ENCODE measurements around the gene FRMD4A. TPM values are rescaled to one million over a fixed set of nuclear protein-coding genes. Genes with fewer than 3 reads are reported as not detected.

FRMD4A gene
- total RNA-seq, 1 donor from 2014 or later: 0.64 TPM

DNA sequence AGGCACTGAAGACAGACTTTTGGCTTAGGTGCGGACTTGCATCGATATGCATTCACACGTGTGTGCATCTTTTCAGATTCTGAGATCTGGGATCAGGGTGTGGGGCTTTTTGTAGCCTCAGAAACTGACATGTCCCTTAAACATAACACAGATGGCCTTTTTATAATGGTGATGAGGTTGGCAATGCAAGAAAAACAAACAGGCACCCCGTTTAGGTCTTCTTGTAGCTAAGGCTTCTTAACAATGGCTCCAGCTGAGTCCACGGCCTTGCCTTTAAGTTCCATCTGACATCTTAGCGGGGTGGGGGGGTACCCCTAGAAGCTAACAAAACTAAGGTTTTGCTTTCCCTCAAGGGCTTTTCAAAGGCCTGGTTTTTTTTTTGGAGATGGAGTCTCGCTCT is 597.7 kb downstream of the FRMD4A start:
- TF ChIP-seq, protein P1, sequence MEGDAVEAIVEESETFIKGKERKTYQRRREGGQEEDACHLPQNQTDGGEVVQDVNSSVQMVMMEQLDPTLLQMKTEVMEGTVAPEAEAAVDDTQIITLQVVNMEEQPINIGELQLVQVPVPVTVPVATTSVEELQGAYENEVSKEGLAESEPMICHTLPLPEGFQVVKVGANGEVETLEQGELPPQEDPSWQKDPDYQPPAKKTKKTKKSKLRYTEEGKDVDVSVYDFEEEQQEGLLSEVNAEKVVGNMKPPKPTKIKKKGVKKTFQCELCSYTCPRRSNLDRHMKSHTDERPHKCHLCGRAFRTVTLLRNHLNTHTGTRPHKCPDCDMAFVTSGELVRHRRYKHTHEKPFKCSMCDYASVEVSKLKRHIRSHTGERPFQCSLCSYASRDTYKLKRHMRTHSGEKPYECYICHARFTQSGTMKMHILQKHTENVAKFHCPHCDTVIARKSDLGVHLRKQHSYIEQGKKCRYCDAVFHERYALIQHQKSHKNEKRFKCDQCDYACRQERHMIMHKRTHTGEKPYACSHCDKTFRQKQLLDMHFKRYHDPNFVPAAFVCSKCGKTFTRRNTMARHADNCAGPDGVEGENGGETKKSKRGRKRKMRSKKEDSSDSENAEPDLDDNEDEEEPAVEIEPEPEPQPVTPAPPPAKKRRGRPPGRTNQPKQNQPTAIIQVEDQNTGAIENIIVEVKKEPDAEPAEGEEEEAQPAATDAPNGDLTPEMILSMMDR (IDR thresholded peaks at IDR 0.05): no peak
- H3K36me3 Mint-ChIP-seq (ENCODE audit: low read depth): no peaks in the 10 kb centered on the region
- no peaks in the 10 kb centered on the region for H3K9me3 Mint-ChIP-seq
- POLR2A ChIA-PET: no interaction called here
- CTCF ChIA-PET: no interaction called here
- no peaks in the 10 kb centered on the region for H3K4me1 Mint-ChIP-seq
- no peak overlapping the region for H3K4me3 Mint-ChIP-seq
- no peak for DNase-seq
- H3K27me3 Mint-ChIP-seq: no peaks in the 10 kb centered on the region
- H3K27ac Mint-ChIP-seq: no peak overlapping the region
- intact Hi-C loops (cut with micrococcal nuclease): no loop called here
- ATAC-seq (ENCODE audit: low read depth): no peak

DNA sequence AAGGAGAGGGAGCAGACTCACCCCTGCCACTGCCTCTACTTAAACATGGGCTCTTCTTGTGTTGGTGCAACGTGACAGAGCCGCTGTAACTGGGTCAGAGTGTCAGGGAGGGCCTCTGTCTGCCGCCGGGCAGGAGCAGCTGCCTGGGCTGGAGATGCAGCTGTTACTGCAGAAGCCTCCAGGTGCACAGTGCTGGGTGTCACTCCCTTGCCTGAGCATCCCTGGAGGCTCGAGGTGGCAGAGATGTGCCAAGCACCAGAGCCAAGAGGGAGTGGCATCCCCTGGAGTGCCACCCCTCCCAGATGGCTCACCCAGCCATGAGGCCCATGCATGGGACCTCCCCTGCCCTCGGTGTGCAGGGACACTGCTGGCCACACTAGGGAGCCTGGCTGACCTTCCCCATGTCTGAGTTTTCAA is 598.3 kb downstream of the FRMD4A start:
- H3K4me3 Mint-ChIP-seq: no peak overlapping the region
- H3K9me3 Mint-ChIP-seq: no peaks in the 10 kb centered on the region
- H3K36me3 Mint-ChIP-seq (ENCODE audit: low read depth): no peaks in the 10 kb centered on the region
- H3K27ac Mint-ChIP-seq: no peak overlapping the region
- TF ChIP-seq, protein P1 (IDR thresholded peaks at IDR 0.05): no peak
- no peaks in the 10 kb centered on the region for H3K4me1 Mint-ChIP-seq
- DNase-seq (no peak), ATAC-seq (ENCODE audit: low read depth) (no peak)
- intact Hi-C loops (cut with micrococcal nuclease): no loop called here
- H3K27me3 Mint-ChIP-seq: no peaks in the 10 kb centered on the region
- ChIA-PET POLR2A (no interaction called here), CTCF (no interaction called here)

DNA sequence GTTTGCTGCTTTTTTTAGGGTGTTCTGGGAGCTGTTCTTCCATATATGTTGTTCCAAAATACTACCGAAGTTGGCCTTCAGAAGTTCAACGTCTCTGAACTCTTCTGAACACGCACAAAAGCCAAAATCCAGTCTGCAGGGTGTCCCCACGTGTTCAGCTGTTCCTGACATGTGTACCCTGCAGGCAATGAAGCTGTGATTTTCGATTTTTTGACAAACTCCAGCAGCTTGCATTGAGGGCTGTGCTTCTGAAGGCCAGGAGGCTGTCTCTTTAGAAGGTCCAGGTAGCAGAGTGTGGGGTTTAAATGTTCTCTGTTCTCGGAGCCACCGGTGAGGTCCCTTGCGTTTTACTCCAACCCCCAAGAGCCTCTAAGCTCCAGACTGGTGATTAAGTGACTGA is 598.9 kb downstream of the FRMD4A start:
- TF ChIP-seq, protein P1 (IDR thresholded peaks at IDR 0.05): no peak
- Mint-ChIP-seq H3K4me3 (no peak overlapping the region), H3K27me3 (no peaks in the 10 kb centered on the region), H3K27ac (no peak overlapping the region), H3K9me3 (no peaks in the 10 kb centered on the region), H3K36me3 (ENCODE audit: low read depth) (no peaks in the 10 kb centered on the region), H3K4me1 (no peaks in the 10 kb centered on the region)
- no peak for ATAC-seq (ENCODE audit: low read depth)
- POLR2A ChIA-PET: no interaction called here
- no peak for DNase-seq
- CTCF ChIA-PET: no interaction called here
- intact Hi-C loops (cut with micrococcal nuclease): no loop called here

DNA sequence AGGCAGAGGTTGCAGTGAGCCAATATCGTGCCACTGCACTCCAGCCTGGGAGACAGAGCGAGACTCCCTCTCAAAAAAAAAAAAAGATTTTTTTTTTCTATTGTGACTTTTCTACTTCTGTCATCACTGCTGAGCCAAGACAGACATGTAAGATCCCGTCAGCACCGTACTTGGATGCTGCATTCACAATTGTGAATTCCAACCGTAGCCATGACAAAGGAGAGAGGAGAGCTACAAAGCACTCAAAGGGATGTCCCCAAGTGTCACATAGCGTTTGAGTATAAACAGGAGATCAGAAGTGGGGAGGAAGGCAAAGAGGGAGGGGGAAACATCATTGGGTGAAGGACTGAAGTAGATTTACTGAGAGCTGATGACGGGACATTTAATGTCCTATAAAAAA is 599.8 kb downstream of the FRMD4A start:
- ATAC-seq (ENCODE audit: low read depth) (no peak), DNase-seq (no peak)
- H3K4me3 Mint-ChIP-seq: no peak overlapping the region
- ChIA-PET CTCF (no interaction called here), POLR2A (no interaction called here)
- intact Hi-C loops (cut with micrococcal nuclease): no loop called here
- no peaks in the 10 kb centered on the region for H3K36me3 Mint-ChIP-seq (ENCODE audit: low read depth)
- TF ChIP-seq, protein P1 (IDR thresholded peaks at IDR 0.05): no peak
- no peaks in the 10 kb centered on the region for H3K9me3 Mint-ChIP-seq
- no peaks in the 10 kb centered on the region for H3K27me3 Mint-ChIP-seq
- no peaks in the 10 kb centered on the region for H3K4me1 Mint-ChIP-seq
- no peak overlapping the region for H3K27ac Mint-ChIP-seq

DNA sequence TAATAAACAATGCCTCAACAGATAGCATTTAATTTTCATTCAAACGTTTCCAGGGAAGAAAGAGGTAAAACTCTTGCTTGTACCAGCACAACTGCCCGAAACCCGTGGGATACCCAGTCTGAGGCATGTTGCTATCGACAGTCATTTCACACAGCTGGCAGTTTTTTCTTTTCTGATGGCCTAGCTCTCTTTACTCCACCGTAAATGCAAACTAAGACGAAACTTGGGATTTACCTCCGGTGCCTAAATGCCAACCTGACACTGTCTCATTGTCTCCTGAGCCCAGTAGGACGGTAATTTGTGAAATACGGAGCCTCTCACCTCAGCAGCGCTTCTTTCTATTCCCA is 600.4 kb downstream of the FRMD4A start:
- ATAC-seq (ENCODE audit: low read depth): no peak
- TF ChIP-seq, protein P1 (IDR thresholded peaks at IDR 0.05): no peak
- CTCF ChIA-PET: no interaction called here
- no peak overlapping the region for H3K27ac Mint-ChIP-seq
- intact Hi-C loops (cut with micrococcal nuclease): no loop called here
- no peaks in the 10 kb centered on the region for H3K9me3 Mint-ChIP-seq
- no peaks in the 10 kb centered on the region for H3K27me3 Mint-ChIP-seq
- DNase-seq: no peak
- POLR2A ChIA-PET: no interaction called here
- H3K4me3 Mint-ChIP-seq: no peak overlapping the region
- H3K36me3 Mint-ChIP-seq (ENCODE audit: low read depth): no peaks in the 10 kb centered on the region
- H3K4me1 Mint-ChIP-seq: no peaks in the 10 kb centered on the region

All from activated B cell treated with CpG ODN at 0.5 μM for 24 hours (primary cell).